Ecto neural progenitor cell (in vitro differentiated cells): Measurements from ENCODE around the gene ERVFRD-1.
A peak's percentile ranks its signal among the peaks of the same experiment; 100 is the strongest.

Experiments
- DNase-seq: peaks from one replicate; pipeline ENCODE4 v3.0.0-alpha.2; 2018; ENCODE audit warnings: low spot score

ERVFRD-1 gene, protein sequence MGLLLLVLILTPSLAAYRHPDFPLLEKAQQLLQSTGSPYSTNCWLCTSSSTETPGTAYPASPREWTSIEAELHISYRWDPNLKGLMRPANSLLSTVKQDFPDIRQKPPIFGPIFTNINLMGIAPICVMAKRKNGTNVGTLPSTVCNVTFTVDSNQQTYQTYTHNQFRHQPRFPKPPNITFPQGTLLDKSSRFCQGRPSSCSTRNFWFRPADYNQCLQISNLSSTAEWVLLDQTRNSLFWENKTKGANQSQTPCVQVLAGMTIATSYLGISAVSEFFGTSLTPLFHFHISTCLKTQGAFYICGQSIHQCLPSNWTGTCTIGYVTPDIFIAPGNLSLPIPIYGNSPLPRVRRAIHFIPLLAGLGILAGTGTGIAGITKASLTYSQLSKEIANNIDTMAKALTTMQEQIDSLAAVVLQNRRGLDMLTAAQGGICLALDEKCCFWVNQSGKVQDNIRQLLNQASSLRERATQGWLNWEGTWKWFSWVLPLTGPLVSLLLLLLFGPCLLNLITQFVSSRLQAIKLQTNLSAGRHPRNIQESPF

DNA sequence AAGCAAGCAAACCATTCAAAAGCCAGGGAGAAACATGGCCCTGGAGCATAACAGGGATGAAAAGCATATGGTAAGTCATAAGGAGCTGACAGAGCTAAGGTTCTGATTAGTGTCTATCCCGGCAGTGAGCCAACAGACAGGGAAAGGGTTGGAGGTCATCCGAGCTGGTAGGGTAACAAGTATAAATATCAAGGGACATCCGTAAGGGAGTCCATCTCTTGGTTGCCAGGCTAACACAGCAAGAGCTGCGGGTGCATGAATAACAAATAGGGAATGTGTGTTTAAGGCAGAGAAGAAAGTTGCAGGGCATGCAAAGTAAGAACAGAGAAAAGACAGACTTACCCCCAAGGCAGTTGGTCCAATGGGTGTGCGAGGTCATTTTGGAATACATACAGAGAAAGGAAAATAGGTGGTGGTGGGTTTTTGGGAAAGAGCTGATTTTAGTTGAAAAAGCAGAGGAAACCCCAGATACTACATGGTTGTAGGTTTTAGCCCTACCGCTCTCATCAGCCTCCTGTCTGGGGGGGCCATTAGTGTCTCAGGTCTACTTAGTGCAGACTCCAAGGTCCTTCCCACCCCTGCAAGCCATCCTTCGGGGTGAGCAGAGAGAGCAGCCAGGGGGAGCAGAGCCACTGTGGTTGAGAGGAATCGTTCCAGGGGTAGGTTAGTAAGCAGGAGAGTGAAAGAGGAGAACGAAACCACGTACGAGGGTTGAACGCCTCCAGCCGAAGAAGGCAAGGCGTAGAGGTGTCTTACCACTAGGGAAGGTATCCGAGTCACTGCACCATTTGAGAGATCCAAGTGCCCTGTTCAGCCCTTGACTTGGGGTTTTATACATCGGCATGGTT lies at the start of gene ERVFRD-1:
TSS of gene ERVFRD-1 (minus strand) at position 805 of the 848 bp plus-strand sequence. CDS start 6,415 bp downstream, outside the sequence.
- no peak for DNase-seq

GRCh38 chr6:11160199-11160598 lies 48.7 kb upstream of the ERVFRD-1 start:
- DNase-seq = no peak

DNA sequence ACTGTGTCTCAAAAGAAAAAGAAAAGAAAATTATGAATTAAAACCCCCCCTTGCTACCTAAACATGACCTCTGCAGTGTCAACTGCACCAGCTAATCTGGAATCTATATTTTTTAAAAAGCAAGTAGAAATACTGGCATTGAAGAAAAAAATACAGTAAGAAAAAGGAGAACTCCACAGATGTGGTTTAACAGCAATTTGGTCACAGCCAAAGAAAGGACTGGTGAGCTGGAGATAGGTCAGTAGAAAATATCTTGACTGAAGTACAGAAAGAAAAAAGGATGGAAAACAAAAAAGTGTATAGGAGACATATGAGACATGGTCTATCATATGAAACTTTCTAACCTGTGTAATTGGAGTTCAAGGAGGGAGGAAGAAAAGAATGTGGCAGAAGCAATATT lies 44.1 kb upstream of the ERVFRD-1 start:
- DNase-seq = no peak

DNA sequence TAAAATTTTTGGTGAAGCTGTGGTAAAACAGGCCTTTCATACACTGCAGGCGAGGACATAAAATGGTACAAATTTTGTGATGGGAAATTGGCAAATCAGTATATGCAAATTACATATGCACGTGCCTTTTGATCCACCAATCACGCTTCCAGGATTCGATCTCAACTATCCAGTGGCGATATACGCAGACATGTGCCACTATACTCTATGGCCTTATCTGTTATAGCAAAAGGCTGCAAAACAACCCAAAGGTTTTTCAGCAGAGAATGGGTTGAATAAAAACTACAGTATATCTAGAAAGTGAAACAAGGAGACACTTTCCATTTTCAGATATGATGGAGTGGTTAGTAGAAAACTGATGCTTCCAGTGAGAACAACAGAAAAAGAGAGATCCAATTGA lies 41.9 kb upstream of the ERVFRD-1 start:
- no peak for DNase-seq

DNA sequence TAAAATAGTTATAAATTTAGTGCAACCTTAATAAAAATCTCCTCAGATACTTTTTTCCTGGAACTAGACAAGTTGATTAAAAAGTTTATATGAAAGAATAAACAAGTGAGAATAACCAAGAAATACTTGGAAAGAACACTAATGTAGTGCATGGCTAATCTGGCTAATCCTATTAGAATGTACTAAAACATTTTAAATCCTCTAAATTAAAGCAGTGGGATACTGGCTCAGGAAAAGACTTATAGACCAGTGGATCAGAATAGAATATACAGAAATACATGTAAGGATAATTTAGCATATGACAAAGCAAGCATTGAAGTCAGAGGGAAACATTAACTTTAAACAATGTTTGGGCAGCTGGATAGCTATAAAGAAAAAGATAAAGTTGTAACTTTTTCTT lies 41.1 kb upstream of the ERVFRD-1 start:
- no peak for DNase-seq

DNA sequence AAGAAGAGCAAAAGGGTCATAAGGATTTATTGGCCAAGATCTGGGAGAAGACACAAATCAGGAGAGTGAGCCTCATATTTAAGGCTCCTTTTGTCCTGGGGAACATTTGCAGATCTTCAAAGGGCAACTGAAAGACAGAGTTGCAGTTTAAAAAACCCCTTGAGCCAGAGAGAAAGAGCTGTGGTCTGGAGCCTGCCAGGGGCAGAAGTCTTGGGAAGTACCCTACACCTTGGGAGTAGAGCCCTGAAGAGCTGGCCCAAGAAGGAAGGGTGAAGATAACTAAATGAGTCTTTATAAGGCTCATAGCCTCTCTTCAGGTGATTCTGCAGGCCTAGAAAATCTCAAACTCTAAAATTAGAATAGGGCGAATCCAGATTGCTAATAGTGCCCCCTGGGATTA lies 40.0 kb upstream of the ERVFRD-1 start:
- DNase-seq = no peak

- no peak for DNase-seq
Measured at GRCh38 chr6:11149551-11149950, 38.0 kb upstream of the ERVFRD-1 start.

DNA sequence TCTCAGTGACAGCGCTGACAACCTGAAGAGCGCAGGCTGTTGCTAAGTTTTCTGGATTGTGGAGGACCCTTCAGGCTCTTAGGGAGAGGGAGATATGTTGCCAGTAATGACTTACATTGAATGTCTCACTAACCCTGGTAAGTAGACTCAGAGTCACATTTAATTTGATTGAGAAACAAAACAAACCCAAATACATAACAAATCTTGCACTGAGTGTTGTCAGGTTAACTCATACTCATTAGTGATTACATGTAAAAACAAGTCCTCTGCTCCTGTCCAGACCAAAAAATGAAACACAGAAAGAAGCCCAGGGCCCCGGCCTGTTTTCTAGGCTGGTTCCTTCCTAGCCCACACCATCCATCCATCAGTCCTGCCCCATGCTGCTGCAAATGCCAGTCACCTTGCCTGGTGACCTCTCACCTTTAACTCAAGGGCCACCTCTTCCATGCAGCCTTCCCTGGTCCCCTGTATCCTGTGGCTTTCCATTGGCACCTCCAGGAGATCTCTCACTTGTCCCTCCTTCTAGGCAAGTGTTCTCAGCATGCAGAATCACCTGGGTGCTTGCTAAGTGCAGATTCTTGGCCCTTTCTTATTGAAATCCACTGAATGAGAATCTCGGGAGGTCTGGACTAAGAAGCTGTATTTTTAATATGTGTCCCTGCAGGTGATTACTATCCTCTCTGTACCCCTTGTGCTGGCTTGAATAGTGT lies 34.7 kb upstream of the ERVFRD-1 start:
- no peak for DNase-seq

DNA sequence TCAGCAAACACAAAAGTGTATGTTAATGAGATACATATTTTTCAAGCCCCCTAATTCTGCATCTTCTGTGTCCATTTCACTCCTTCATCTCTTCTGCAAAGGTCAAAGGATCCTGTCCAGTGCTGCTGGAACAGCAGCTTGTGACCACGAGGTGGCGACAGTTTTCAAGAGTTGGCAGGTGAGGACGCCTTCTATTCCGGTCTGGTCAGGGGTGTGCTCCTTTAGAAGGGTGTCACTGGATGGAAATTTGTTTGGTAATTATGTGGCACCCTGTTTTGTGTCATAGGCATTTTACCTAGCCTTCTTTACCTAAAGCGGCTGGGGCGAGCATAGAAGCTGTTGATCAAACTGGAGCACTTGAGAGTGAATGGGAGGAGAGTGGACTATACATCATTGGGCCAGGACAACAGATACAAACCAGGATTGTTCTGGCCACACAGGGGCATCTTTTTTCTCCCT lies 32.9 kb upstream of the ERVFRD-1 start:
- DNase-seq = peak; percentile 77

- no peak for DNase-seq
Measured at GRCh38 chr6:11143394-11144371, 32.2 kb upstream of the ERVFRD-1 start.

GRCh38 chr6:11142296-11143027 lies 30.9 kb upstream of the ERVFRD-1 start:
- no peak for DNase-seq

DNA sequence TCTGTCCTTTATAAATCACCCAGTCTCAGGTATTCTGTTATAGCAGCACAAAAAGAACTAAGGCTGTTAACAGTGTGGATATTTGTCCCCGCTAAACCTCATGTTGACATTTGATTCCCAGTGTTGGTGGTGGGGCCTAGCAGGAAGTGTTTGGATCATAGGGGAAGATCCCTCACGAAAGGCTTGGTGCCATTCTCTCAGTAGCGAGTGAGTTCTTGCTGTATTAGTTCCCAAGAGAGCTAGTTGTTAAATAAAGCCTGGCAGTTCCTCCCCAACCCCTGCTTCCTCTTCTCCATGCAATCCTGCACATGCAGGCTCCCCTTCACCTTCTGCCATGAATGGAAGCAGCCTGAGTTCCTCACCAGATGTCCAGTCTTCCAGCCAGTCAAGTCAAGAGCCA lies 29.8 kb upstream of the ERVFRD-1 start:
- no peak for DNase-seq

DNA sequence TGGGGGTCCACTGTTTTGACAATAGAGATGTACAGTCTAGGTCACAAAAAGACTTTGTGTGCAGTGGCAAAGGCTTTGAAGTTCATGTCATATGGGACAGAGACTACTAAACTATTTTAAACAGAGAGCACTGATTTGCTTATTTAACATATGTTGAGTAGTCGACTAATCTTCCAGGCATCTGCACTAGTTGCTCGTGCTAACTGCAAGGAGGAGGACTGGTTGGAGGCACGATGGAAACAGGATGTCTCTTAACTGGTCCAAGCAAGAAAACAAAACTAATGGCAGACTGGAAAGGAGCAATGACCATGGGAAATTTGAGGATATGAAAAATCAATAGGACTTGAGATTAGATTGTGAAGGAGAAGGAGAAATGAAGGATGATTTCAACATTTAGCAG lies 28.5 kb upstream of the ERVFRD-1 start:
- DNase-seq = no peak

DNA sequence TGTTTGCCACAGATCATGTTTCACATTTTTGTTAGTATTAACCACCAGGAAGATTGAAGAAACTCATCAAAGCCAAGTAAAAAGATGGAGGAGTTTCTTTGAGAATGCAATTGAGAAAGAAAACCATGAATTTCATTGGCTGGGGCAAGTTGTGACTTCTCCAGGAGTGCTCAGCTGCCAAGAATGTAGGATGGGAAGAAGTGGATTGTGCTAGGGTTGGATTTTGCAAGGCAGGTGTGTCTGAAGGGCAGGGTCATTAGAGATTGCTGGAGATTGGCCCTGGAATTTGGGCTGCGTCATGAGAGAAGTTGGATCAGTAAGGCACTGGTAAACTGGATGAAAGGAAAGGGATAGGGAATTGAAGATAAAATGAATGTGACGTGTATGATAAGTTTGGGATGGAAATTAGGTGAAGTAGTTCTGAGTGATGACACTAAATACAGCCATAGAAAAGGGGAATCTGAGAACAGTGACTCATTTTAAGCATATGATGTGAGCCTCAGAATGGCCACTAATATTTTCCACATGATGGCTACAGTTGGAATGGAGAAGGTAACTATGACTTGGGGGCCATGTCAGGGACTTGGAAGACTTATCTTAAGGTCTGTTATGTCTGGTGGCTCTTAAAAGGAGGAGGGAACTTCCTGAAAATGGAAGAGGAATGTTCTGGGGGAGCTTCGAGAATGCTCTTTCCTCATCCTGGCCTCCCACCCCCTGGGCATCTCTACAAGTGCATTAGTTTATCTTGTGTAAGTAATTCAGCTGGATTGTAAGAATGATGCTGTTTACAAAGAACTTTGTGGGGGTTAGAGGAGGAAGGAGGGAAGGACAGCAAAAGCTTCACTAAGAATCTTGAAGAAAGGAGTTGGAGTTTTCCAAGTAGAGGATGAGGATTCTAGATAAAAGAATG lies 27.8 kb upstream of the ERVFRD-1 start:
- DNase-seq = no peak

- no peak for DNase-seq
Measured at GRCh38 chr6:11136809-11137208, 25.3 kb upstream of the ERVFRD-1 start.

- no peak for DNase-seq
Measured at GRCh38 chr6:11133281-11133680, 21.8 kb upstream of the ERVFRD-1 start.

- DNase-seq = no peak
Measured at GRCh38 chr6:11132194-11132888, 20.8 kb upstream of the ERVFRD-1 start.

DNA sequence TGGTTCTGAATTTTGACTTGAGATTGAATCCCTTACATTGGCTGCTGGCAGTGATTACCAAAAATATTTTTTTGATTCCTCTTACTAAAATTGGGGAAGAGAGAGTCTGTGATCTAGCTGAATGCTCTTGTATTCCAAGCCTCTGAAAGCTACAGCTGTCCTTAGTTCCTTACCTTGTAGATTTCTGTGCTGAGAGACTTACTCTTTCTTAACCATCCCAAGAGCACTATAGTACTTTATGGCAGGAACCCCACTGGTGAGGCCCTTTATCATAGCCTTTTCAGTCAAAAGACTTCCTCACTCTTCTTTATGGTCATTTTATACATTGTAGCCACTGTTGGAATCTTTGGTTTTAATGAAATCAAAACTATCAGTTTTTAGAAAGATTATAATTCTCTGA lies 19.1 kb upstream of the ERVFRD-1 start:
- no peak for DNase-seq
